ENCODE data around the gene SPO11.

GRCh38 chr20:57310821-57311514 is 18.6 kb upstream of the SPO11 start:
- TF ChIP-seq POLR2AphosphoS5 (IDR thresholded peaks at IDR 0.05) (no peak), CTCF (IDR thresholded peaks at IDR 0.05) (no peak)

All from esophagus muscularis mucosa (tissue), 3 donors.